Smooth muscle cell of the brain vasculature (primary cell): ENCODE measurements around the gene TTF2.

Source experiments
- DNase-seq: peaks from one replicate; pipeline ENCODE4 v3.0.0-alpha.2; 2012; ENCODE audit warnings: low read depth, low spot score

TTF2 gene

DNA sequence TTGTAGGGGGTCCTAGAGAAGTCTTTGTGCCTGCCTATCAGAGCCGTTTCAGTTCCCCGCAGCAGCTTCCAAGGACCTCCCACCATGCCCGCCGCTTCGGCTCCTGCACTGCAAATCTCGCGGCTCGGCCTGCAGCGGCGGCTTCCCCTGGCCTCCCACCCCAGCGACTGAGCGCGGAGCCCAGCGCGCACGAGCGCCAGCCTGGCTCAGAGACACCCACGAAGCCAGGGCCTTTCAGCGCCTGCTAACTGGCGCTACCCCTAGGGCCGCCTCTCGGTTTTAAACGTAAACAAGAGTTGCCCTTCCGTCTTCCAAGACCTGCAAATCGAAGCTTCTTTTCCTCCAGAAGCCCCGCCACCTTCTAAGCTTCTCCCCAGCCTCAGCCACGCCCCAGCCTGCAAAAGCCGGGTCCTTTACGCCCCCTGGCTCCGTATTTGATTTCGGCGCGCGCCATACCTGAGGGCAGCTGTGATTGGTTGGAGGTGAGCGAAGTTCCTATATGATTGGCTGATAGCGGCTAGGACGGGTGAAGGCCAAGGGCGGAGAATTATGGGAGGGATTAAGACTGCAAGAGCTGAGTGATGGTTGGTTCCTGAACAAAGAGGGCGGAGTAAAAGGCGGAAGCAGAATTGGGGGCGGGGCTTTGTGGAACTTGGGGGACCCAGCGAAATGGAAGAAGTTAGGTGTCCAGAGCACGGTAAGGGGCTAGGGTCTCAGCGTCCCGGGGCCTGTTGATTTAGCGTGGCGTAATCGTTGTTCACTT, at the start of gene TTF2:
Gene TTF2 (plus strand): TSS at position 649 of the 763 bp plus-strand sequence. CDS start 21 bp downstream, at position 670.
- peak; percentile 96 for DNase-seq

DNA sequence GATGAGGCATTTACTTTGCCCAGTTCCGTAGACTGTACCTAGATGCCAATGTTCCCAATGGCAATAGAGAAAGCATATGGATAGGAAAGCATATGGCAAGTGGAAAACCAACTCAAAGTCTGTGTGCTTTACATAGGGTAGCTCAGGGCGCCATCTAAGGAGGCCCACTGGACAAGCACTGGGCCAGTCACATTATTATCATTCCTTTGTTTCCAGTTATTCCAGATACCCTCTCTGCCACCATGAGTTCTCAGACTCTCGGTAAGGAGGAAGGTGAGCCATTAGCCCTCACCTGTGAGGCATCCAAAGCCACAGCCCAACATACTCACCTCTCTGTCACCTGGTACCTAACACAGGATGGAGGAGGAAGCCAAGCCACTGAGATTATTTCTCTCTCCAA, 48.8 kb upstream of the TTF2 start:
- DNase-seq, result no peak

DNA sequence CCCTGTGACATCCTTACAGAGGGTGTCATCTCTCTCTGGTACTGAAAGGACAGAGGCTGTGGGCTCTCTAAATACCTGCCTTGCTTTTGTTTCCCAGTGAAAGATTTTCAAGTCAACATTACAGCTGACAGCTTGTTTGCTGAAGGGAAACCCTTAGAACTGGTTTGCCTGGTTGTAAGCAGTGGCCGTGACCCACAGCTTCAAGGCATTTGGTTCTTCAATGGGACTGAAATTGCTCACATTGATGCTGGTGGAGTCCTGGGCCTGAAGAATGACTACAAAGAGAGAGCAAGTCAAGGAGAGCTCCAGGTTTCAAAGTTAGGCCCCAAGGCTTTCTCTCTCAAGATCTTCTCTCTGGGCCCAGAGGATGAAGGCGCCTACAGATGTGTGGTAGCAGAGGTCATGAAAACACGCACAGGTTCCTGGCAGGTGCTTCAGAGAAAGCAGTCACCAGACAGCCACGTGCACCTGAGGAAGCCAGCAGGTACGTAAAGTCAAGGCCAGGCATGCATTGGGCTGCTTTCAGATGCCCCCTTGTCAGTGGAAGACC, 46.7 kb upstream of the TTF2 start:
- DNase-seq, result no peak

DNA sequence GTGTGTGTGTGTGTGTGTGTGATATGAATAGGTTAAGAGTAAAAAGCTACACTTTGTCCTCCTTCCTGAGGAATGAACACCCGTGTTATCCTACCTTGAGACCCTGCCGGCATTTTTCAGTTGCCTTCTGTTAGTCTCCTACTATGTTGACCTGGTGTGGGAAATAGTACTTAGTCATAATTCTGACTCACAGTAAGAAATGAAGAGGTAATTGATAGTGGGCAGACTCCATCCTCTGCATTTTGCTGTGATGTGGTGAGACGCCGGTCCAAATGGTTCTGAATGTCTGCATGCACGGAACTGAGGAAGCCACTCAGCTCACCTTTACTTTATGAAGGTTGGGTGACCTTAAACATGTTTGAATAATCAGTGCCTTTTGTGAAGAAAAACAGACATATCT, 45.9 kb upstream of the TTF2 start:
- no peak for DNase-seq

DNA sequence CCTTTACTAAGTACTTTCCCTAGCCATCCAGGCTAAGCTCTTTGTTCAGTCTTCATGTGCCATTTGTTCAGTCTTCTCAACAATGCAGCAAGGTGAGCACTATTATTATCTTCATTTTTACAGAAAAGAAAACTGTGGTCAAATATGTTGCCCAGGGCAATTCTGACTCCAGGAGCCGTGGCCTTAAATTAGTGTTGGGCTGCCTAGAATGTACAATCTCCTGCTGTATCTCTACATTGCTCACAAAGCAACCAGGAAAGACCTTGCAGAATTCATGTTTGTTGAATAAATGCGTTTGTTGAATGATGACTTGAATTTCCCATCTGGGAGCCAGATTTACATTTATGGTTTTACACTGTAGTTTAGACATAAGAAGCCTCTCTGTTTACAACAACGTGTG, 44.4 kb upstream of the TTF2 start:
- no peak for DNase-seq

DNA sequence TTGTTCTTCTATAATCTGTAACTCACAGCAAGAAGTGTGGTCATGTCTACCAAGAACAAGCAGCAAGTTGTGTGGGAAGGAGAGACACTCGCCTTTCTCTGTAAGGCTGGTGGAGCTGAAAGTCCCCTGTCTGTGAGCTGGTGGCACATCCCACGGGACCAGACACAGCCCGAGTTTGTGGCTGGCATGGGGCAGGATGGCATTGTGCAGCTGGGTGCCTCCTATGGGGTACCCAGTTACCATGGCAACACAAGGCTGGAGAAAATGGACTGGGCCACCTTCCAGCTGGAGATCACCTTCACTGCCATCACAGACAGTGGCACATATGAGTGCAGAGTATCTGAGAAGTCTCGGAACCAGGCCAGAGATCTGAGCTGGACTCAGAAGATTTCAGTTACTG, 43.1 kb upstream of the TTF2 start:
- no peak for DNase-seq

DNA sequence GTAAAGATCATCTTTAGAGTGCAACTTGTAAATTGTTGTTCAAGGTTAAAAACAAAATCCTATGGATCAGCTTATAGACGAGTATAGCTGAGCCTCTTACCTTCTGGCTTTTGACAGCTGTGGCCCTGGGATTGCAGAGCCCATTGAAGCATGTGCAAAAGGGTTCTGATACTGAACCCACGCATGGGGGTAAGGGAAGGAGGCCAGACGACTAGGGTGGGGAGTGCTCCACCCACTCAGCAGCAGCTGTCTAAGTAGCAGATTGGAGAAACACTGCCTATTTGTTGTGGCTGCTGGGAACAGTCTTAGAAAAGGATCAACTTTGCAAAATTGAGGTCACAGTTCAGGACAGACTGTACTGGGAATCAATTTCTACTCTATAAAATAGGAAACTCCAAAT, 42.5 kb upstream of the TTF2 start:
- DNase-seq, result no peak

DNA sequence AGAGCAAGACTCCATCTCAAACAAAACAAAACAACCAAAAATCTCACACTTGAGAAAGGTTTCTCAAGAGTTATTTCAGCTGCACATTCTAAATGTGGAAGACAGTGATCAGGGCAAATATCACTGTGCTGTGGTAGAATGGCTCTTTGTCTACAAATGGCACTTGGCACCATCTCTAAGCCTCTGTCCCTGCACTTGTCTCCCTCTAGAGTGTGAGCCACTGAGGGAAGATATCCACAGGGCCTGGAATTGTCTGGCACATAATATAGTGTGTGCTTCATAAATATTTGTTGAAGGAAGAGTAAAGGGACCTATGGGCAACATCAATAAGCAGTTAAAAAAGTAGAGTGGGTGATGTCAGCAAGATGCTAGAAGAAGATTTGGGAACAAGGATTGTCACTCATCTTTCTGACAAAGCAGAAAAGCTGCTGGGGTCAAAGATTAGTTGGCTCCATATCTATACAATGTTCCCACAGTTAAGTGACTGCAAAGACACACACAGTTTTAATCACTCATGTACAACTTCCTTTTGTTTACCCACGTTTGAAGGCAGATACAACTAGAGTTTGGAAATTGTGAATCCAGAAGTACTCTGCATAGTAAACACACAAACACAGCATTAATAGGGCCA, 39.5 kb upstream of the TTF2 start:
- DNase-seq, result no peak

DNA sequence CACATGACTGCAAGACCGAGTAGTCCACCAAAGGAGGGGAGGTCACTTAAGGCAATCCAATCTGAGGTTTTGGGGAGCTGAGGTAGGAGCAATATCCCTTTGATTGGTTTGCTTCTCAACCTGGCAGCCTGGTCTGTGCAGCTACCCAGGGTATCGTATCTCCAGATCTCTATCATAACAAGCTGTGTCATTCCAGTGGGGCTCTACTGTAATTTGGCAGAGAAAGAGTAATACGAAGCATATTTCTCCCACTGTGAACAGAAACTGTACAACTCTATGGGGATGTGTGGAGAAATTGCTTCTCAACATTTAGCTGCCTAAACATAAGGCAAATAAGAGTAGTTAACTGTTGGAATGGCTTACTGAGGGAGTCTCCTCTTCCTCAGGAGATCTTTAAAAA, 38.0 kb upstream of the TTF2 start:
- DNase-seq, result no peak

DNA sequence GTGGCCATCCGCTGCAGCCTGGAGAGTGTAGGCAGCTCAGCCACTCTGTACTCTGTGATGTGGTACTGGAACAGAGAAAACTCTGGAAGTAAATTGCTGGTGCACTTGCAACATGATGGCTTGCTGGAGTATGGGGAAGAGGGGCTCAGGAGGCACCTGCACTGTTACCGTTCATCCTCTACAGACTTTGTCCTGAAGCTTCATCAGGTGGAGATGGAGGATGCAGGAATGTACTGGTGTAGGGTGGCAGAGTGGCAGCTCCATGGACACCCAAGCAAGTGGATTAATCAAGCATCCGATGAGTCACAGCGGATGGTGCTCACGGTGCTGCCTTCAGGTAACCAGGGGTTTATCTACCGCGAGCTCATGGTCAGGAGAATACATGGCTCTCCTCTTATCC, 34.6 kb upstream of the TTF2 start:
- DNase-seq, result no peak

DNA sequence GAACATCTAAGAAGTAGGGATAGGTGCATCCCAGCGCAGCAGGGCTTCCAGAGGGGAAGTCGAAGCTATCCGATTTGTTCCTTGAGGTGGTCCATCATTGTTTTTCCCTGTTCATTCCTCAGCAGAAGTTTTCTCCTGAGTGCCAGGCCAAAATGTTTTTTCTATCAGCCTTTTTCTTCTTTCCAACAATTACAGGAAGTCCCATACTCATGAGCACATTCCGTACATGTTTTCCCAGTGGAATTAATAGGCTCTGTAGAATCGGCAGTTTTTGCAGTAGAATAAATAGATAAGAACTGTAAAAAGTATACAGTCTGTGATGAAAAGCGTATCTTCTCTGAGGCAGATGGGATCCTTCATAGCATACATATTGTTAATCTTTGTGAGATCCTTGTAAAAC, 33.8 kb upstream of the TTF2 start:
- no peak for DNase-seq

DNA sequence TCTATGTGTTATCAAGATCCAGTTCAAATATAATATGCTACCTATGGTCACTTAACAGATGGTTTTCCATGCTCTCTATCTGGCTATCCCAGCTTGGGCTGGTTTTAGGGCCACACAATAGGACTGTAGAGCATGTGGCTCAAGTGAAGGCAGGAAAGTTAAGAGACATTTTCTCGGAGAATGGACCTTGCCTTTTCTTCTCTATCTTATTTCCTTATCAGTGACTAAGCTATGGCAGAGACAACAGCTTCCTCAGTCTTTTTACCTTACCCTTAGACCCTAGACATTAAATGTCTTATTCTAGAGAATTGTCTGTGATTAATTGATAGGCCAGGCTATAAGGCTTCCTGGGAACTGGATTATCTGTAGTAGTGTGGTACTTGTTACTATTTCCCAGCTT, 30.4 kb upstream of the TTF2 start:
- no peak for DNase-seq

DNA sequence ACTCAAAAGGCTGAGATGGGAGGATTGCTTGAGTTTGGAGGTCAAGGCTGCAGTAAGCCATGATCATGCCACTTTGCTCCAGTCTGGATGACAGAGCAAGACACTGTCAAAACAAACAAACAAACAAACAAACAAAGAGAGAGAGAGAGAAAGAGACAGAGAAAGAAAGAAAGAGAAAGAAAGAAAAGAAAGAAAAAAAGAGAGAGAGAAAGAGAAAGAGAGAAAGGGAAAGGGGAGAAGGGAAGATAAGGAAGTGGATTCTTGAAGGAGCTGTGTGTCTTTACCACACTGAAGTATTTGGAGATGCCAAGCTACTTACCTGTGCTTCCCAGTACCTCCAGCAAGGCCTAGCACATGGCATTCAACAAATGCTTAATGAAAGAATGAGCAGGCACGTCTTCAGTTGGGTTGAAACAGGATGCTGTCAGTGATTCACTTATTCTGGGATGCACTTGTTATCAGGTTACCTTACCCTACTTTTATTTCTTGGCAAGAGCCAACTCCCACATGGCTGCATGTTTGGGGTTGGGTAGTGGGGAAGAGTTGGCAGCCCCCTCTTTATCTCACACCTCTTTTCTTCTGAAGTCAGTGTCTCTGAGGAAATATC, 29.8 kb upstream of the TTF2 start:
- no peak for DNase-seq

DNA sequence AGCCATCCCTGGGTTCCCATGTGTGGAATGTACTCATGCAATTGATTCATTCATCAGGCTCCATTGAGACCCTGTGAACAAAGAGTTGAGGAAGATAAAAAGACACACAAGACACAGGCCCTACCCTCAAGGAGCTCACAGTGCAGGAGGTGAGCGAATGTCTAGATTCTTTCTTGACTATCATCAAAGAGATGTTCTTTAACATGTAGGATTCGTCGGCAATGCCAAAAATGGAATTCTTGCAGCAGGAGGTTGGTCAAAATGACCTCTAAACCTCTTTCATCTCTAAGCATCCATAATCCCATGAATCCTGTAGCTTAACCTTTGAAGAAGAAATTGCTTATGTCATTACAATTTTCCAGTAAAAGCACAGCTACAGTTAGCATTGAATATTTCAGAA, 27.9 kb upstream of the TTF2 start:
- no peak for DNase-seq

DNA sequence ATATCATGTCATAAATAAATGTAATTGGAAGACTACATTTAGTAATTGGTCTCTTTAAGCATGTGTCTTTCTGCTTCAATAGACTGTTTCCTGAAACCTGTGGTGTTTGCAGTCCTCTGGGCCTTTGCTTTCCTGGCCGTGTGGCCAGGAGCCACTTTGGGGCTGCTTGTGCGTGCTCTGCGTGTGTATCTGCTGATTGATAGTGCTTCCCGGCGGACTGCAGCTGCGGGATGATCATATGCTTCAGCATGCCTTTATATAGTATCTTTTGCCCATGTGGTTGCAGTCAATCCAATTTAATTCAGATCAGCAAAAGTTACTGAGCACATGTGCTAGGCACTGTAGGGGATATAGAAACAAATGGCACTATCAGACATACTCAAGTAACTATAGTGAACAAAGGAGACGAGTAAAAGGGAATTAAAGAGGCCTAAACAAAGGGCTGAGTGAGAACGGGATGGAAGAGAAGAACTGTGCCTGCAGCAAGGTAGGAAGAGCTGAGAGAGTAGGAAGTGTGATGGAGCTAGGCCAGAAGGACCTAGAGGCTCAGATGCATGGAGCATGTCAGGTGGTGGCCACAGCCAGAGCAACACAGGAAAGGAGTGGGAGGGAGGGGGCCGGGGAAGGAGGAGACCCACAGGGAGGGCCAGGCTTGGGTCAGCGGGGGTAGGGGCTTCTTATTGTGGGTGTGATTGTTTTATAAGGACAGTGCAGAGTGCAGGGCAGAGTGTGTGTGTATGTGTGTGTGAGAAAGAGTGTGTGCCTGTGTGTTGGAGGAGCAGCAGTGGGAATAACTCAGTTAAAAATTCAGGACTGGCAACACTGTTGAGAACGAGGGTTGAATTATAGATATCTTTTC, 27.2 kb upstream of the TTF2 start:
- DNase-seq, result no peak

DNA sequence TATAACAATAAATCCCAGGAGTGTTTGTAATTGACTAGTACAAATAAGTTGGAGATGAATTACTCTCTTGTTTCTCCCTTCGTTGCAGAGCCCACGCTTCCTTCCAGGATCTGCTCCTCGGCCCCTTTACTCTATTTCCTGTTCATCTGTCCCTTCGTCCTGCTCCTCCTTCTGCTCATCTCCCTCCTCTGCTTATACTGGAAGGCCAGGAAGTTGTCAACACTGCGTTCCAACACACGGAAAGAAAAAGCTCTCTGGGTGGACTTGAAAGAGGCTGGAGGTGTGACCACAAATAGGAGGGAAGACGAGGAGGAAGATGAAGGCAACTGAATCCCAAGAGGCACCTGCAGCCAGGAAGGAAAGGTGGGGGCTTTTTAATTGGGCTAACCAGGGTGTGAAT, 26.4 kb upstream of the TTF2 start:
- no peak for DNase-seq

DNA sequence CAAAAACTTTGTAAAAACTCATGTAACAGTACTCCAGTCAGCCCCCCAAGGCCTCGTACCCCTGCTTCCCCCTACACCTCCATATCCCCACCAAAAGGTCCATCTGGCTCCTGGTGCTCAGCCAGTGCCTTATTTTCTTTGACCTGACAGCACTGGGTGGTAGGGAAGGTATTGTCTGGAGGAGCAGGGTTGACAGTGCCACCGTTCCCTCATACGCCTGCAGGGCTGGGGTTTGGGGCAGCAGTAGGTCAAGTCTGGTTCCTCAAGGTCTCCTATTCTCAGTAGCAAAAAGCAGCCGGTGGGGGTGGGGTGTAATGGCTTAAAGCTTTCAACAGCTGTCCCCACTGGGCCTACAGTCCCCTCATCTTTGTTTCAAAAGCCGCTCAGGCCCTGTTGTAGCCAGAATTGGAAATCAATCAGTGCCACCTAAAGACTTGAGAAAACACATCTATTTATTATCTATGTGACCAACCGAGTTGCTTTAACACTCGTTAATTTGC, 25.3 kb upstream of the TTF2 start:
- no peak for DNase-seq

DNA sequence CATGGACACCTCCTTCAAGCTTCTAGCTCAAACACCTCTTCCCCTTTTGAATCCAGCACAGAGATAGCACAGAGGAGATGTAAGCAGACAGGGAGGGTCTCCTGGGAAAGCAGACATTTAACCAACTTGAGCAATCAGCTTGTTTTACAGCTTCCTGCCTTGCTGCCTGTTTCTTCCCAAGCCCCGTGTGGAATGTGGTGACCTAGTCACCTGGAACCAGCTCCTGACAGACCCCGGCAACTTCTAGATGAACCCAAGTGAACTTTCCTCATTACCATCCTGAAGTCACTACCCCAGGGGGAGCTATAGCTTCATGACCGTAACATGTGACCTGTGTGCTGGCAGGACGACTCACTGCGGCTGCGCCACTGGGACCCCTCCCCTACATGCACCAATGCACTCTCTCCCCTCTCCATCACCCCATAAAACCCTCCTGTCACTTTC, 24.1 kb upstream of the TTF2 start:
- DNase-seq, result no peak

DNA sequence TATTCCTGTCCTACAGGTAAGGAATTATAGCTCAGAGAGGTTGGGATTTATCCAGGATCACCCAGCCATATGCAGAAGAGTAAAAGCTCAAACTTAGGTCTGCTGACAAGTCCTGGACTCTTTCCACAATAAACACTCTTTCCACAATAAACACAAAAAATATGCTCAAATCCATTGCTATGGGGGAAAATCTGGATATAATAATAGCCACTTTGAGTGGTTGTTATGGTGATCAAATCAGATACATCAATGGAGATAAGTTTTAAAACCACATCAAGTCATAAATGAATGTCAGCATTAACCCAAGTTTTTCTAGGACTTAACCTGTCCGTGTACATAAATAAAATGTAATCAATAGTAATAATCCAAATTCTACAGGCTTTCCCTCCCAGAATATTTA, 22.3 kb upstream of the TTF2 start:
- DNase-seq, result no peak

DNA sequence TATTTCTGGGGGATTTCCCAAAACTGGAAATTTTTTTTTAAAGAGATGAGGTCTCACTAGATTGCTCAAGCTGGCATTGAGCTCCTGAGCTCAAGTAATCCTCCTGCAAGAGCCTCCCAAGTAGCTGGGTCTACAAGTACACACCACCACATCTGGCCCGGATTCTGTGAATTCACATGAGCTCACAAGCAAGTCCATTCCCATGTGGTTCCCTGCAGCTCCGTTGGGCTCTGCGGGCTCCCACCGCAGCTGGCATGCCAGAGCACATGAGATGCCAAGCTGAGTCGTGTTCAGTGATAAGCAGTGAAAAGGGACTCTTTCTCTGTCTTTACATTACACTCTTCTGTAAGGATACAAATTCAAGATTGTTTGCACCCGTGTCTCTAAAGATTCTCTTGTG, 21.9 kb upstream of the TTF2 start:
- DNase-seq, result no peak

DNA sequence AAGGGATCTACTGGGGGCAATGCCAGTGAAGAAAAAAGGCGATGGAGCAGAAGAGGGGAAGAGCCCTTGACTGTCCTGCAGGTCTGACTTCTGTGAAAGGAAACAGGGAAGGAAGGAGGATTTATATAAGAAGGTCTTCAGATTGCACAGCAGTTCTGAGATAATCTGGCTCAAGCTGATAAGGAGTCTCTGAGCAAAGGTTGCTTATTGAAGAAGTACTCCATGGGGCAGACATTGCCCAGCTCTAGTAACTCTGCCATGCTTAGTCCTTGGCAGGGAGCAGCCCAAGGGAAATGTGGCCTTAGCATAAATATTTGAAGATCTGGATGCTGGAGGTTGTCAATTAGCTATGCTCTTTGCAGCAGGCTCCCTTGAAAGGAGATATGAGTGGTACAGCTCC, 15.9 kb upstream of the TTF2 start:
- no peak for DNase-seq

DNA sequence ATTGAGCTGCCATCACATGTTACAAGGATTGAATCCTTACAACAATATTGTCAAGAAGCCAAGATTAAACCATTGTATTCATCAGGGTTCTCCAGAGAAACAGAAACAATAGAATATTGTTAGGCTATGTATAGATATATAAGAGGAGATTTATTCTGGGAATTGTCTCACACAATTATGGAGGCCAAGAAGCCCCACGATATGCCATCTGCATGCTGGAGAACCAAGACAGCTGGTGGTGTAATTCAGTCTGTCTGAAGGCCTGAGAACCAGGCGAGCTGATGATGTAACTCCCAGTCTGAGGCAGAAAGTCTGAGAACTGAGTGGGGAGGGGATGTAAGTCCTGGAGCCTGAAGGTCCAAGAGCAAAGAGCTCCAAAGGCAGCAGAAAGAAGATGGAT, 14.5 kb upstream of the TTF2 start:
- no peak for DNase-seq
